Progenitor cell of endocrine pancreas (in vitro differentiated cells): Measurements from ENCODE around the gene NFATC3. TPM values are rescaled to one million over a fixed set of nuclear protein-coding genes. Genes with fewer than 3 reads are reported as not detected.

Experiments
- DNase-seq: peaks from one replicate; pipeline ENCODE4 v3.0.0; 2021; ENCODE audit warnings: low spot score; ENCODE audit not compliant: unreplicated experiment
- H3K27ac Mint-ChIP-seq: 2 replicates; pipeline ENCODE4 v1.8.0; 2021; ENCODE audit warnings: mild to moderate bottlenecking, moderate library complexity, mixed read lengths
- H3K27me3 Mint-ChIP-seq: 2 replicates; pipeline ENCODE4 v1.8.0; 2021; ENCODE audit warnings: mixed read lengths
- H3K36me3 Mint-ChIP-seq: 2 replicates; pipeline ENCODE4 v1.8.0; 2022; ENCODE audit warnings: mixed read lengths; ENCODE audit not compliant: insufficient read depth
- H3K4me1 Mint-ChIP-seq: 2 replicates; pipeline ENCODE4 v1.8.0; 2021; ENCODE audit warnings: low read depth, mixed read lengths
- H3K4me3 Mint-ChIP-seq: 2 replicates; pipeline ENCODE4 v1.8.0; 2021; ENCODE audit warnings: low read depth, mild to moderate bottlenecking, moderate library complexity, mixed read lengths
- H3K9me3 Mint-ChIP-seq: 2 replicates; pipeline ENCODE4 v1.8.0; 2021; ENCODE audit warnings: low read depth, mixed read lengths
- total RNA-seq: library from RNA; stranded (reverse); gene quantifications from 2 replicates; pipeline ENCODE4 v1.2.1, GENCODE V29; 2021
- TF ChIP-seq, protein P1 (sequence below): fragments of 200-600 bp; sonication (generic); IDR thresholded peaks from one replicate; pipeline ENCODE4 v1.5.0; 2021; ENCODE audit warnings: antibody characterized with exemption, mild to moderate bottlenecking; ENCODE audit not compliant: unreplicated experiment

The NFATC3 gene
- total RNA-seq, 1 donor from 2014 or later: 51.8 TPM

DNA sequence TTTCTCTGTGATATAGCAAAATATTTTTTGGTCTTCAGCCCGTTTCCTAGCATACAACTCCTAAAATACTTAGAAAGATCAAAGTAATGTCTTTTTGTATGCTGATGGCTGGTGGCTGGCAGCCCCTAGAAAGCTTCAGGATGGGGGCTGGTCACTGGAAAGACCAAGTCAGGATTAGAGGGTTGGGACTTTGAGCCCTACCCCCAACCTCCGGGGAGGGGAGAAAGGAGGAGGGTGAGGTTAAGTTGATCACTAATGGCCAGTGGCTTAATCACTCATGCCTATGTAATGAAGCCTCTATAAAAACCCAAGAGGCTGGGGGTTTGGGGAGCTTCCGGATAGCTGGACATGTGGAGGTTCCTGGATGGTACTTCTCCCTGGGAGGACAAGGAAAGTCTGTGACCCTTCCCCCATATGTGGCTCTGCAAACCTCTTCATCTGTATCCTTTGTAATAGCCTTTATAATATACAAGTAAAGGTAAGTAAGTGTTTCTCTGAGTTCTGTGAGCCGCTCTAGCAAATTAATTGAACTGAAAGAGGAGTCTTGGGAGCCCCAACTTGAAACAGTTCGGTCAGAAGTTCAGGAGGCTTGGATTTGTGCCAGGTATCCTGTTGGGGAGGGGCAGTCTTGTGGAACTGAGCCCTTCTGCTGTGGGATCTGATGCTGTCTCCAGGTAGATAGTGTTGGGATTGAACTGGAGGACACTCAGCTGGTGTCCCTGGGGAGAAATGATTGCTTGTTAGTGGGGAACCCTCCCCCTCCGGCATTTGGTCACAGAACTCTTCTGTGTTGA, 182.6 kb downstream of the NFATC3 start:
- H3K9me3 Mint-ChIP-seq: no peaks in the 10 kb centered on the region
- H3K27ac Mint-ChIP-seq: no peak overlapping the region
- no peaks in the 10 kb centered on the region for H3K36me3 Mint-ChIP-seq
- no peak overlapping the region for H3K4me3 Mint-ChIP-seq
- TF ChIP-seq, protein P1, sequence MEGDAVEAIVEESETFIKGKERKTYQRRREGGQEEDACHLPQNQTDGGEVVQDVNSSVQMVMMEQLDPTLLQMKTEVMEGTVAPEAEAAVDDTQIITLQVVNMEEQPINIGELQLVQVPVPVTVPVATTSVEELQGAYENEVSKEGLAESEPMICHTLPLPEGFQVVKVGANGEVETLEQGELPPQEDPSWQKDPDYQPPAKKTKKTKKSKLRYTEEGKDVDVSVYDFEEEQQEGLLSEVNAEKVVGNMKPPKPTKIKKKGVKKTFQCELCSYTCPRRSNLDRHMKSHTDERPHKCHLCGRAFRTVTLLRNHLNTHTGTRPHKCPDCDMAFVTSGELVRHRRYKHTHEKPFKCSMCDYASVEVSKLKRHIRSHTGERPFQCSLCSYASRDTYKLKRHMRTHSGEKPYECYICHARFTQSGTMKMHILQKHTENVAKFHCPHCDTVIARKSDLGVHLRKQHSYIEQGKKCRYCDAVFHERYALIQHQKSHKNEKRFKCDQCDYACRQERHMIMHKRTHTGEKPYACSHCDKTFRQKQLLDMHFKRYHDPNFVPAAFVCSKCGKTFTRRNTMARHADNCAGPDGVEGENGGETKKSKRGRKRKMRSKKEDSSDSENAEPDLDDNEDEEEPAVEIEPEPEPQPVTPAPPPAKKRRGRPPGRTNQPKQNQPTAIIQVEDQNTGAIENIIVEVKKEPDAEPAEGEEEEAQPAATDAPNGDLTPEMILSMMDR: no peak
- H3K4me1 Mint-ChIP-seq: peaks cover 20% of the 10 kb centered on the region
- DNase-seq: no peak
- H3K27me3 Mint-ChIP-seq: peaks cover 18% of the 10 kb centered on the region

DNA sequence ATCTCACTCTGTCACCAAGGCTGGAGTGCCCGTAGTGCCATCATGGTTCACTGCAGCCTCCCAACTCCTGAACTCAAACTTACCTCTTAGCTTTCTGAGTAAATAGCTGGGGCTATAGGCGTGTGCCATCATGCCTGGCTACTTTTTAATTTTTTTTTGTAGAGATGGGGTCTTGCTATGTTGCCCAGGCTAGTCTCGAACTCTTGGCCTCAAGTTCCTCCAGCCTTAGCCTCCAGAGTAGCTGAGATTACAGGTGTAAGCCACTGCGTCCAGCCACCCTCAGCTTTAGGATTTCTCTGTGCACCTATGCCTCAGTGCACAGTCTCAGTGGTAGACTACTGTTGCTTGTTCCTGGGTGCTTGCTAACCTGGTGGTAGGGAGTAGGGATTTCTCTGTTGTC, 184.6 kb downstream of the NFATC3 start:
- no peak overlapping the region for H3K27ac Mint-ChIP-seq
- no peak overlapping the region for H3K4me3 Mint-ChIP-seq
- H3K4me1 Mint-ChIP-seq: peaks cover 24% of the 10 kb centered on the region
- TF ChIP-seq, protein P1: no peak
- H3K27me3 Mint-ChIP-seq: peaks cover 11% of the 10 kb centered on the region
- no peak for DNase-seq
- H3K36me3 Mint-ChIP-seq: no peaks in the 10 kb centered on the region
- no peaks in the 10 kb centered on the region for H3K9me3 Mint-ChIP-seq

DNA sequence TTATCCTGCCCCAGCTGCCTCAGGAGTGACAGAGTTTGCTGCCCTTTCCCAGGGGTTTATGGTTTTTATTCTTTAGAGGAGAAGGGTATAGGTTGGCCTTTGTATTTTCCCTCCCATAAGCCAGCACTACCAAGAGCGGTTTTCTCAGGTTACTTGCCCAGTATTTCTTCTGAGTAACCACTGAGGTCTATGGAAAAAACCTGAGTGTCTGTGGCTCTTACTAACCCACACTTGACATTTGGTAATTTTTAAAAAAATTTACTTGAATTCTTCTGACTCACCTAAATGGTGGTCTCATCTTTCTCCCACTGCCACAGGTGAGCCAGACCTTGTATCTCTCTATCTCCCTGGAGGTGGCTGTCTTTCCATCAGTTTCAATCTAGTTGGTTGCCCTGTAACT, 185.2 kb downstream of the NFATC3 start:
- no peak for DNase-seq
- no peaks in the 10 kb centered on the region for H3K36me3 Mint-ChIP-seq
- peaks cover 18% of the 10 kb centered on the region for H3K4me1 Mint-ChIP-seq
- TF ChIP-seq, protein P1: no peak
- H3K27me3 Mint-ChIP-seq: peaks cover 5% of the 10 kb centered on the region
- no peaks in the 10 kb centered on the region for H3K9me3 Mint-ChIP-seq
- no peak overlapping the region for H3K27ac Mint-ChIP-seq
- no peak overlapping the region for H3K4me3 Mint-ChIP-seq

DNA sequence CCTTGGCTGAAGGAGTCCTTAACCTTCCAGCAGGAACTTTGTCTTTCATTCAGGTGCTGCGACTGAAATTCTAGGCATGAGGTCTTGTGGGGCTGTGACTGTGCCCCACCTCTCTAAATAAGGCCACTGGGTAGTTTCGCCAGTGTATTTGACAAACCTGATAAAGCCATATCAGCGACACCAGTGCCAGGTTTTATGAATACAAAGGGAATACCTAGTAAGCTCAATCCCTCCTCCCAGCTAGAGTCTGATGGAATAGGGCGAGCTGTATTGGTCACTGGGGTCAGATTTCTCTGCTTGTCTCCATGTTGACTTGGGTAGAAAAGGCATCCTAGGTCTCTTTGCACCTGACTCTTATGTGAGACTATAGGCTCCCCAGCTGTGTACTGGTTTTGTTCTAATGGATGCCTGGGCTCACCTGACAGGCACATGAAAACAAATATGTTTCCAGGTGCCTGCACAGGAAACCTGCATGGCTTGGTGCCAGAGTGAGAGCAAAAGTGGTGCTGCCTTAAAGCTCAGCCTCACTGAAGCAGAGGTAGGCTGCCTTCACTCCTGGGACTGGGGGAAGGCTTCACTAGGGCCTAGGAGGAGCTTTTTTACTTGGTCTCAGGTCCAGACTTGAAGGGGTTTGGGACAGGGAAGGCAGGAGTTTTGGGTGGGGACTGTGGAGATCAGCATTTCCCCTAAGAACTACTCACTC, 187.5 kb downstream of the NFATC3 start:
- no peaks in the 10 kb centered on the region for H3K36me3 Mint-ChIP-seq
- H3K9me3 Mint-ChIP-seq: no peaks in the 10 kb centered on the region
- H3K27me3 Mint-ChIP-seq: no peaks in the 10 kb centered on the region
- no peak for DNase-seq
- no peak overlapping the region for H3K27ac Mint-ChIP-seq
- H3K4me1 Mint-ChIP-seq: peaks cover 25% of the 10 kb centered on the region
- no peak overlapping the region for H3K4me3 Mint-ChIP-seq
- TF ChIP-seq, protein P1: no peak

DNA sequence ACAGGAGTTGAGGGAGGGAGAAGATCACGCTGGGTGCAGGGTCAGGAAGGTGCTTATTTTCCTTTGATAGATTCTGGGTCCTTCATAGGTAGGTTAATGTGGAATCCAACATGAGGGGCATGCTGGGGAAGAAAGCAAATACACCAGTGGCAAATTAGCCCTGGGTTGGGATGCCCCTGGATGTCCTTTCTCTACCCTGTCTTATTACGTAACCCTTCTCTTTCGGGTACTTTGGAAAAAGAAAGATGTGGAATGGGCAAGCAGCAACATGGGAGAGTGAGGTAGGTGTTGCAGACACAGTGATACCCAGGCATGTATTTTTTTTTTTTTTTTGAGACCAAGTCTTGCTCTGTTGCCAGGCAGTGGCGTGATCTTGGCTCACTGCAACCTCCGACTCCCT, 188.3 kb downstream of the NFATC3 start:
- no peak for DNase-seq
- no peaks in the 10 kb centered on the region for H3K36me3 Mint-ChIP-seq
- no peaks in the 10 kb centered on the region for H3K27me3 Mint-ChIP-seq
- peaks cover 25% of the 10 kb centered on the region for H3K4me1 Mint-ChIP-seq
- no peak overlapping the region for H3K27ac Mint-ChIP-seq
- no peak overlapping the region for H3K4me3 Mint-ChIP-seq
- TF ChIP-seq, protein P1: no peak
- H3K9me3 Mint-ChIP-seq: no peaks in the 10 kb centered on the region
